Skeletal muscle cell (primary cell): ENCODE data around the gene FAM53A.

Experiments
- DNase-seq: peaks from one replicate; pipeline ENCODE4 v3.0.0-alpha.2; 2010; ENCODE audit warnings: low read depth
- H3K4me3 ChIP-seq: 2 replicates; pipeline ENCODE4 v1.5.1; 2011; ENCODE audit warnings: low read depth, mild to moderate bottlenecking, control low read depth, low read length, moderate library complexity

FAM53A gene

GRCh38 chr4:1629699-1630083 is 54.4 kb downstream of the FAM53A start:
- H3K4me3 ChIP-seq: no peak overlapping the region
- no peak for DNase-seq

DNA sequence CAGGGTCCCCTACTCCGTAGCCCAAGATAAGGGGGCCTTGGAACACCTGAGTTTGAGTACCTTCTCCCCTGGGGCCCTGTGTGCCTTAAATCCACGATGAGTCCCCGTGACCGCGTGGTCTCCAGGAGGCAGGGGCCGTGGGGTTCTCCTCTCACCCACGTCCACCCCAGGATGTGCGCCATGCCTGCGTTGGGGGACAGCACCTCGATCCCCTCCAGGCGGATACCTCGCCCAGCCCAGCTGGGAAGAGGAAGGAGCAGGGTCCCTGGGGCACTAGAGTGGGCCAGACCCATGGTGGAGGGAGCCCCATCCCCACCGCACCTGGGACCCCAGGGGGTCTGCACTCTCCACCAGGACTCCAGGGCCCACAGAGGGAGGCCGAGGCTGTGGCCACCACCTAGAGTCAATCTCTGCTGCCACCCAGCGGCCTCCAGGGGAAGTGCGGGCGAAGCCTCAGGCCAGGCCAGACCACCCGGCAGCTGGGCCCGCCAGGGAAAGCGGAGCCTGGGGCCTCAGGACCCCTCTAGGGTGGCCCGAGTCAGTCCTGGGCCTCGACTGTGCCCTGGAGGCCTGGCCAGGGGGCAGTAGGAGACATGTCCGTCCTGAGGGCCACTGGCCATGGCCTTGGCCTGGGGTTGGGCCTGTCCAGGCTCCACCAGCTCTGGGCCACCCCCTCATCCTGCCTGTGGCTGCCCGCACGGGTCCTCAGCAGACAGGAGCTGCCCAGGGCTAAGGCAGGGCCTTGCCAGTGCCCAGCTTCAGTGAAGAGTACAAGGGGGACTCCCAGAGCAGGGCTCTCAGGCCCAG is 55.0 kb downstream of the FAM53A start:
- DNase-seq: no peak
- H3K4me3 ChIP-seq: no peak overlapping the region

- DNase-seq: no peak
- no peak overlapping the region for H3K4me3 ChIP-seq
Observed at GRCh38 chr4:1627417-1628313, 56.4 kb downstream of the FAM53A start.

DNA sequence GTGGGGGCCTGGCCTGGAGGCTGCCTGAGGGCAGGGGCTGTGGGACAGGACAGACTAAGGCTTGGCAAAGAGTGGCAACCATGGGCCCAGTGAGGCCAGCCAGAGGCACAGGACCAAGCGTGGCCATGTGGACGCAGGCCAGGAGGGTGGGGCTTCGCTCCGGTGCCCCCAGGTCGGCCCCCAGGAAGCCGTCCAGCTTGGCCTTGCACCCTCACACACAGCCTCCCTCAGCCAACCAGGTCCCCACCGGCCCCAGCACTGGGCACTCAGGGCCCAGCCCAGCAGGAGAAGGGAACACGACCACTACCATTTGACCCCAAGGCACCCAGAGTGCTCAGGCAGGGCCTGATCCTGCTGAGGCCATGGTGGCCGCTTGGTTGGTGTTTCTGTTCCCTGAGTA is 57.2 kb downstream of the FAM53A start:
- DNase-seq: no peak
- no peak overlapping the region for H3K4me3 ChIP-seq

GRCh38 chr4:1626151-1626550 is 58.0 kb downstream of the FAM53A start:
- DNase-seq: no peak
- H3K4me3 ChIP-seq: no peak overlapping the region

- DNase-seq: no peak
Observed at GRCh38 chr4:1625600-1626138, 58.4 kb downstream of the FAM53A start.

DNA sequence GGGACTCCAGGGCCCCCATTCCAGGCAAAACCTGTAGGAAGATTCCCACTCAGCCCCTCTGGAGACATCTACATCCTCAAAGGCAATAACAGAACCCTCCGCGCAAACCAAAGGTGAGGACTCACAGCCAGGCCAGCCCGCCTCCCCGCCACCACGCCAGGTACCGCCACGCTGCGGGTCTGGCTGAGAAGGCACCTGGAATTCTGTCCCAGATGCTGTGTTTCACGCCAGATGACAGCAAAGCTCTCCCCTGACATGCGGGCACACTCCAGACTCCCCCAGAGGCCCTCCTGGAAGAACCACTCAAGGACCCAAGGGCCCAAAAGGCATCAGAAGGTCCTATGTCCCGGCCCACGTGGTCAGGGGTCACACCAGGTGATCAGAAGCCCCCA is 59.6 kb downstream of the FAM53A start:
- H3K4me3 ChIP-seq: no peak overlapping the region
- DNase-seq: no peak

More at GRCh38 chr4:1625600-1626138, 58.4 kb downstream of the FAM53A start:
- no peak overlapping the region for H3K4me3 ChIP-seq

GRCh38 chr4:1623821-1624518 is 60.1 kb downstream of the FAM53A start:
- no peak for DNase-seq
- no peak overlapping the region for H3K4me3 ChIP-seq

DNA sequence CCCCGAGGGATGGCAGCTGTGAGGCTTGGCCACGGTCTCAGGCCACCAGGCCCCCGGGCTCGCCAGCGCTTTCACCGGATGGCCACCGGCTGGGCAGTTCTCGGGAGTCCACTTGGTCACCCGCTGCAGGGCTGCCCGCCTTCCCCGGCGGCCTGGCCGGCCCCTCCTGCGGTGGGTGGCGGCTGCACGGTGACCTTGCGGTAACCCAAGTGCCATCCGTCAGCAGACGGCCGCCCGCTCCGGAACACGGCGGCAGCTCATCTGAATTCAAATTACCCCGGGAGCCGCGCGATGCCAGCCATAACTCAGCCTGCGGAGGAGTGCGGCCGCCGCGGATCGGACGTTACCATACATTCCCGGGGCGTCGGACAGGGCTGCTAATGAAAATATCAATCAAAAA is 60.7 kb downstream of the FAM53A start:
- no peak overlapping the region for H3K4me3 ChIP-seq
- DNase-seq: no peak

GRCh38 chr4:1622956-1623355 is 61.2 kb downstream of the FAM53A start:
- DNase-seq: no peak
- no peak overlapping the region for H3K4me3 ChIP-seq

DNA sequence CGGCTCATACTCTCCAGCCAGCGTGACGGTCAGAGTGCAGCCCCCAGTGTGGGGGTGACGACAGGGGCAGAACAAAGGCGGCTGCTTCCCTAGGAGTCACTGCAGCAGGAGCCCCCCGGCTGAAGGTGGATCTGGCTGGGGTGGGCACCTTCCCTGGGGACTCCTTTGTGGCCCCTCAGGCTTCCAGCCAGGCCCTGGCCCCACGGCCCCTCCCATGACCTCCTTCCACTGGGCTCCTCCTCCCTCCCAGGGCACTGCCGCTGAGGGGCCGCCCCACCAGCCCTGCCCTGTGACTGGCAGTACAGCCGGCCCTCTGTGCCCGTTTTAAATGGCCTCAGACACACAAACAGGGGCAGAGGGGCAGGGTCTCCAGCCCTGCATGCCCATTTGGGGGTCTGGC is 61.9 kb downstream of the FAM53A start:
- H3K4me3 ChIP-seq: no peak overlapping the region
- DNase-seq: no peak

- no peak for DNase-seq
- no peak overlapping the region for H3K4me3 ChIP-seq
Observed at GRCh38 chr4:1621526-1621925, 62.6 kb downstream of the FAM53A start.

- DNase-seq: no peak
Observed at GRCh38 chr4:1619151-1619672, 64.9 kb downstream of the FAM53A start.

GRCh38 chr4:1618438-1618837 is 65.7 kb downstream of the FAM53A start:
- H3K4me3 ChIP-seq: no peak overlapping the region

More at GRCh38 chr4:1619151-1619672, 64.9 kb downstream of the FAM53A start:
- H3K4me3 ChIP-seq: no peak overlapping the region

GRCh38 chr4:1616557-1616930 is 67.6 kb downstream of the FAM53A start:
- H3K4me3 ChIP-seq: no peak overlapping the region
- DNase-seq: no peak

More at GRCh38 chr4:1618438-1618837, 65.7 kb downstream of the FAM53A start:
- no peak for DNase-seq

DNA sequence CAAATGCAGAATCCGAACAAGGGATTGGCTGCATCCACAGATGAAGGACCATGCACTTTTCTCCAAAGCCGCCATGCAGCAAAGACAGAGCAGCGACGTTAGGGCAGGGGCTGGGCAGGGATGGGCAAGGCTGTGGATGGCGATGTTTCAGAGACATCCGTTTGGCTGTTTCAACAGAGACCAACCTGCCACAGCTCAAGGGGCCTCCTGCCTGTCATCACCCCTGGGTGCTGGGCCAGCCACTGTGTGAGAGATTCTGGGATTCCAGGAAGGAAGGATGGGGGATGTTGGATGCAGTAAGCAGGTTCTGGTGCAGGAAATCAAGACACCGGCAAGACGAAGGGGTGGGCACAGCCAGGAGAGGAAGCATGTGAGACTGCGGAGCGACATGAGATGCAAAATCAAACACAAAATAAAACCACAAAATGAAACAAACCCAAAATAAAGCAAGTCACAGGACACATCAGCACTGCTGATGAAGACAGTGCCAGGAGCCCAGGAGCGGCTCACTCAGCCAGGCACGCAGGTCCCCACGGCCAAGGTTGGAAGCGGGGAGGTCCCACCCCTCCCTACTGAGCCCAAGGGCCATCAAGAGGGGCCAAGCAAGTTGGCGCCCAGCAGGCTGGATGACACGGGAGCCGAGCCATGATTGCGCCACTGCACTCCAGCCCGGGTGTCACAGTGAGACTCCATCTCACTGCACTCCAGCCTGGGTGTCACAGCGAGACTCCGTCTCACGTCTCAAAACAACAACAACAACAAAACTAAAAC is 68.1 kb downstream of the FAM53A start:
- DNase-seq: no peak
- H3K4me3 ChIP-seq: no peak overlapping the region

DNA sequence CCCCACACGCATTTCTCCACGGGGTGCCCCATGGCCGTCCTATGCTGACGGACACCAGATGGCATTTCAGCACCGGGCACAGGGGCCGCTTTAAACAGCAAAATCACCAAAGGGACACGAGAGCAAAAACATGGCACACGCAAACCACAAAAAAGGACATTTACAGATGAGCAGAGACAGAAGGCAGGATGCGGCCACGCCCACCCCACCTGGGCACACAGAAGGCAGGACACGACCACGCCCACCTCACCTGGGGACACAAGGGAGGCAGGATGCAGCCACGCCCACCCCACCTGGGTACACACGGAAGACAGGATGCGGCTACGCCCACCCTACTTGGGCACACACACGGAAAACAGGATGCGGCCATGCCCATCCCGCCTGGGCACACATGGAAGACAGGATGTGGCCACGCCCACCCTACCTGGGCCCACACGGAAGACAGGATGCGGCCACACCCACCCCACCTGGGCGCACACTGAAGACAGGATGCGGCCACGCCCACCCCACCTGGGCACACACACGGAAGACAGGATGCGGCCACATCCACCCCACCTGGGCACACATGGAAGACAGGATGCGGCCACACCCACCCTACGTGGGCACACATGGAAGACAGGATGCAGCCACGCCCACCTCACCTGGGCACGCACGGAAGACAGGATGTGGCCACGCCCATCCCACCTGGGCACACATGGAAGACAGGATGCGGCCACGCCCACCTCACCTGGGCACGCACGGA is 69.1 kb downstream of the FAM53A start:
- no peak overlapping the region for H3K4me3 ChIP-seq
- DNase-seq: no peak

- no peak overlapping the region for H3K4me3 ChIP-seq
- no peak for DNase-seq
Observed at GRCh38 chr4:1614502-1614853, 69.6 kb downstream of the FAM53A start.
